GM18907 (cell line): ENCODE measurements around the gene OR2H2.

Experiments used
- ATAC-seq: cut with Tn5 transposase; IDR thresholded peaks from one replicate; pipeline ENCODE4 v1.9.1; 2021; ENCODE audit warnings: mild to moderate bottlenecking, moderate library complexity; ENCODE audit not compliant: unreplicated experiment

Gene OR2H2

GRCh38 chr6:29590218-29590808, 5.4 kb downstream of the OR2H2 start:
- no peak for ATAC-seq

- no peak for ATAC-seq
Observed at GRCh38 chr6:29591677-29592076, 6.8 kb downstream of the OR2H2 start.

GRCh38 chr6:29593199-29593855, 8.4 kb downstream of the OR2H2 start:
- ATAC-seq = no peak

GRCh38 chr6:29596381-29596900, 11.5 kb downstream of the OR2H2 start:
- no peak for ATAC-seq

GRCh38 chr6:29597184-29597583, 12.3 kb downstream of the OR2H2 start:
- no peak for ATAC-seq

- no peak for ATAC-seq
Observed at GRCh38 chr6:29598172-29598747, 13.3 kb downstream of the OR2H2 start.

GRCh38 chr6:29602564-29603361, 17.8 kb downstream of the OR2H2 start:
- ATAC-seq = no peak

- ATAC-seq = no peak
Observed at GRCh38 chr6:29603456-29603855, 18.5 kb downstream of the OR2H2 start.

- no peak for ATAC-seq
Observed at GRCh38 chr6:29603930-29604329, 19.0 kb downstream of the OR2H2 start.

GRCh38 chr6:29608131-29608530, 23.2 kb downstream of the OR2H2 start:
- no peak for ATAC-seq

GRCh38 chr6:29610540-29610939, 25.6 kb downstream of the OR2H2 start:
- no peak for ATAC-seq

- ATAC-seq = no peak
Observed at GRCh38 chr6:29611426-29611825, 26.5 kb downstream of the OR2H2 start.

- no peak for ATAC-seq
Observed at GRCh38 chr6:29617782-29618554, 33.0 kb downstream of the OR2H2 start.

GRCh38 chr6:29619578-29620160, 34.7 kb downstream of the OR2H2 start:
- no peak for ATAC-seq

- ATAC-seq = no peak
Observed at GRCh38 chr6:29620630-29621029, 35.7 kb downstream of the OR2H2 start.

- ATAC-seq = no peak
Observed at GRCh38 chr6:29624520-29624961, 39.6 kb downstream of the OR2H2 start.

GRCh38 chr6:29625337-29625930, 40.5 kb downstream of the OR2H2 start:
- ATAC-seq = no peak

GRCh38 chr6:29626948-29627754, 42.2 kb downstream of the OR2H2 start:
- no peak for ATAC-seq
